Retinal pigment epithelial cell (primary cell): ENCODE results near the gene ZNF823.
A peak's percentile ranks its signal among the peaks of the same experiment; 100 is the strongest.

Source experiments
- DNase-seq: peaks from one replicate; pipeline ENCODE4 v3.0.0-alpha.2; 2010; ENCODE audit warnings: low read depth
- H3K4me3 ChIP-seq: 2 replicates; pipeline ENCODE4 v1.5.1; 2011; ENCODE audit warnings: mild to moderate bottlenecking, low read length, control low read depth, moderate library complexity
- CTCF ChIP-seq: conservative IDR thresholded peaks from 2 replicates; pipeline ENCODE4 v1.5.1; 2011; ENCODE audit warnings: low read depth, low read length, control low read depth, inconsistent platforms

Gene ZNF823

GRCh38 chr19:11737964-11738745 lies 591 bp downstream of the ZNF823 start:
- TF ChIP-seq CTCF: no peak
- DNase-seq: no peak
- H3K4me3 ChIP-seq: peak overlapping the region; percentile 90

- no peak for TF ChIP-seq CTCF
- H3K4me3 ChIP-seq: no peak overlapping the region
- no peak for DNase-seq
These were observed 2.0 kb downstream of the ZNF823 start for GRCh38 chr19:11736696-11737095.

- no peak for DNase-seq
- no peak for TF ChIP-seq CTCF
- H3K4me3 ChIP-seq: no peak overlapping the region
These were observed 3.4 kb downstream of the ZNF823 start for GRCh38 chr19:11735375-11735774.

GRCh38 chr19:11729586-11729985 lies 9.2 kb downstream of the ZNF823 start:
- H3K4me3 ChIP-seq: no peak overlapping the region
- no peak for DNase-seq
- no peak for TF ChIP-seq CTCF

- TF ChIP-seq CTCF: no peak
- DNase-seq: no peak
- H3K4me3 ChIP-seq: no peak overlapping the region
These were observed 16.3 kb downstream of the ZNF823 start for GRCh38 chr19:11722414-11722813.

- TF ChIP-seq CTCF: no peak
- no peak overlapping the region for H3K4me3 ChIP-seq
- no peak for DNase-seq
These were observed 17.1 kb downstream of the ZNF823 start for GRCh38 chr19:11721681-11722080.

GRCh38 chr19:11710313-11710712 lies 28.4 kb downstream of the ZNF823 start:
- no peak overlapping the region for H3K4me3 ChIP-seq
- no peak for DNase-seq
- no peak for TF ChIP-seq CTCF
